GM19468 (cell line): ENCODE data around the gene TEX38.
"Not testable (repeated sequence)": the region's sequence is repeated elsewhere in the genome, so short reads cannot be mapped to it uniquely, and the experiment has no call there.

Experiments
- ATAC-seq: cut with Tn5 transposase; IDR thresholded peaks from one replicate; pipeline ENCODE4 v1.9.1; 2021; ENCODE audit warnings: mild to moderate bottlenecking, moderate library complexity, moderate number of reproducible peaks; ENCODE audit not compliant: unreplicated experiment; ENCODE audit errors: extremely low read depth

TEX38 gene

GRCh38 chr1:46719689-46720088, 48.0 kb downstream of the TEX38 start:
- no peak for ATAC-seq

- not testable (repeated sequence) for ATAC-seq
Observed at GRCh38 chr1:46720319-46720718, 48.7 kb downstream of the TEX38 start.

DNA sequence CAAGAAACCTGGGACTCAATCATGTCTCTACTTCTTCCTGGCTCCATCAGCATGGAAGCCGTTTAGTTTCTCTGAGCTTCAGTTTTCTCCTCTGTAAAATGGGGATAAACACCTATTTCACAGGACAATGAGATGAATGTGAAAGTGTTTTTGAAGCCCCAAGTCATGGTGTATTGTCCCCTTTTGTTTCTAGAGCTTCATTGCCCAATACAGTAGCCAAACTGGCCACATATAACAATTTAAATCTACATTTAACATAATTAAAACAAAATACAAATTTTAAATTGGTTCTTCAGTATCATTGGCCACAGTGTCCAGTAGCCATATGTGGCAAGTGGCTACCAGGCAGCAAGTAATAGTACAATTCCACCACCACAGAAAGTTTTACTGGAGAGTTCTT, 49.5 kb downstream of the TEX38 start:
- no peak for ATAC-seq

GRCh38 chr1:46721686-46722205, 50.1 kb downstream of the TEX38 start:
- ATAC-seq, result no peak
